ENCODE results near the gene TBC1D5.

DNA sequence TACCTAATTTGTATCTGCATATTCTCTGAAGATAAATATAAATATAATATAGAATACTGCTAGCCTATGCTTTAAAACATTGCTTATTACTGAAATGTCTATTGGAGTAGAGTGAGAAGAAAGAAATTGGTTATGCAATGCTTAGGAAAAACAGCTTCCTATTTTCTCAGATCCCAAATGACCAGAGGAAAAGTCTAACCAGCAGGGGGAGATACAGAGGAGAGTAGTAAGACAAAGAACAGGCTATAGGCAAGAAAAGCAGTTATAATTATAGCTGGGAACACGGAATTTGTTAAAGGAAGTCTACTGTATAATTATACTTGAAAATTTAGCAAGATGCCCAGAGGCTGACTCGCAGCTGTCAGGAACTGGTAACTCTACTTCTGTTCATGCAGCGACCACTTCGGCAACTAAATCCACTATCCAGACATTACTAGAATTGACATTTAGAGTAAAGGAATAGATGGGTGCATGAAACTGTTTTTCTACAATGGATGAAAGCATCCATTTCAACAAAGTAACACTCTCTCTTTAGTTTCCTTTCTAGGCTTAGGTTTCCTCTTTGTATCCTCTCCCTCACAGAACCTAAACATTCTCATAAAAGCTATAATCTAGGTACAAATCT lies 97.2 kb downstream of the TBC1D5 start:
- TF ChIP-seq, protein P1, sequence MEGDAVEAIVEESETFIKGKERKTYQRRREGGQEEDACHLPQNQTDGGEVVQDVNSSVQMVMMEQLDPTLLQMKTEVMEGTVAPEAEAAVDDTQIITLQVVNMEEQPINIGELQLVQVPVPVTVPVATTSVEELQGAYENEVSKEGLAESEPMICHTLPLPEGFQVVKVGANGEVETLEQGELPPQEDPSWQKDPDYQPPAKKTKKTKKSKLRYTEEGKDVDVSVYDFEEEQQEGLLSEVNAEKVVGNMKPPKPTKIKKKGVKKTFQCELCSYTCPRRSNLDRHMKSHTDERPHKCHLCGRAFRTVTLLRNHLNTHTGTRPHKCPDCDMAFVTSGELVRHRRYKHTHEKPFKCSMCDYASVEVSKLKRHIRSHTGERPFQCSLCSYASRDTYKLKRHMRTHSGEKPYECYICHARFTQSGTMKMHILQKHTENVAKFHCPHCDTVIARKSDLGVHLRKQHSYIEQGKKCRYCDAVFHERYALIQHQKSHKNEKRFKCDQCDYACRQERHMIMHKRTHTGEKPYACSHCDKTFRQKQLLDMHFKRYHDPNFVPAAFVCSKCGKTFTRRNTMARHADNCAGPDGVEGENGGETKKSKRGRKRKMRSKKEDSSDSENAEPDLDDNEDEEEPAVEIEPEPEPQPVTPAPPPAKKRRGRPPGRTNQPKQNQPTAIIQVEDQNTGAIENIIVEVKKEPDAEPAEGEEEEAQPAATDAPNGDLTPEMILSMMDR (IDR thresholded peaks at IDR 0.05): peak; percentile 50 to 74 (median 65)
- TF ChIP-seq POLR2A (IDR thresholded peaks at IDR 0.05): no peak
